Measurements from ENCODE around the gene NLRP5.
"Not testable (repeated sequence)": the region's sequence is repeated elsewhere in the genome, so short reads cannot be mapped to it uniquely, and the experiment has no call there.

The NLRP5 gene

DNA sequence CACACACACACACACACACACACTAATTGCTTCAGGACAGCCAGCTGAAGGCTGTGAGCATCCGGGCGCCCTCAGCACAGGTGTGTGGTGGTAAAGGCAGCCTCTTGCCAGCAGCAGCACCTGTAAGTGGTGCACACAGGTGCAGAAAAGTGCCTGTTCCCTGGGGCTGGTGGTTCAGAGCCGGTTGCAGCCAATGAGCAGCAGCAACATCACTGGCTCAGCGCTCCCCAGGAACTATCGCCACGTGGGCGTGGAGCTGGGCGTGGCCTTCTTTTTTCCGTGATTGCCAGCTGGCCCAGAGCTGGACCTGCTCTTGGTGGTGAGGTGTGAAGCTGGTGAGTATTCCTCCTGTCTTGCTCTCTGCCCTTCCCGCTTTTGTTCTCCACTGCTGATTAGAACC is at the start of gene NLRP5:
Gene NLRP5 (plus strand): TSS at position 289 of the 400 bp plus-strand sequence.
- CTCF ChIA-PET: no interaction called here
- POLR2A ChIA-PET: no interaction called here
- no peak for TF ChIP-seq CTCF (IDR thresholded peaks at IDR 0.05; ENCODE audit: control extremely low read depth, extremely low read depth, low read depth, missing control alignments)
- no peak for DNase-seq (ENCODE audit: extremely low spot score)

DNA sequence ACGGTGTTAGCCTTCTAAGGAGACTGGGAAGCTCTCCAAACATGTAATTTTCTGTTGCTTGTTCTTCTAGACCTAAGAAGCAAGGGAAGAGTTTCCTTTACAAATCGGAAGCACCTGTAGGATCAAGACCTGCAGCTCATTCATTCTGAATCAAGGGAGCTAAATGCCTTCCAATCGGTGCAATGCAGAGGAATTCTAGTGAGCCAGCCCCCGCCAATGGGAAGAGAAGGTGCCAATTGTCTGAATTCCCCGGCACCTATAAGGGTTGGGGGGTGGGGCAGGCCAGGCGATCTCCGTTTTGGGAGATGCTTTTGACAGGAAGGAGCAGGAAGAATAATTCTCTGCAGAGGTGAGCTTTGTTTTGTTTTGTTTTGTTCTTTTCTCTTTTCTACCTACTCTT is 47.4 kb upstream of the NLRP5 start:
- no peak for DNase-seq (ENCODE audit: extremely low spot score)
- no peak for TF ChIP-seq CTCF (IDR thresholded peaks at IDR 0.05; ENCODE audit: control extremely low read depth, extremely low read depth, low read depth, missing control alignments)
- POLR2A ChIA-PET: no interaction called here
- CTCF ChIA-PET: interaction anchor here (0.8 to 1.2 kb wide), 2 partner anchors 10 to 18 kb away, joined by 3 to 4 read pairs; no protein-coding TSS in a partner anchor

DNA sequence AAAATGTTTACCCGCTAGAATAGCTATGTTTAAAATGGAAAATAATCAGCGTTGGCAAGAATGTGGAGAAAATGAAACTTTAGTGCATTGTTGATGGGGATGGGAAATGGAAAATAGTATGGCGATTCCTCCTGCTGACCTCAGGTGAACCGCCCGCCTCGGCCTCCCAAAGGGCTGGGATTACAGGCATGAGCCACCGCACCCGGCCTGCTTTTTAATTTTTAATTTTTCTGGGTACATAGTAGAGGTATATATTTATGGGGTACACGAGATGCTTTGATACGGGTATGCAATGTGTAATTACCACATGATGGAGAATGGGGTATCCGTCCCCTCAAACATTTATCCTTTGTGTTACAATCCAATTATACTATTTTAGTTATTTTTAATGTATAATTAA is 46.3 kb upstream of the NLRP5 start:
- no peak for DNase-seq (ENCODE audit: extremely low spot score)
- CTCF ChIA-PET: interaction anchor here (1.2 kb wide), 1 partner anchor 9 kb away, joined by 4 read pairs; no protein-coding TSS in a partner anchor

GRCh38 chr19:55947532-55947931 is 39.0 kb upstream of the NLRP5 start, which contains the start of gene NLRP8:
TSS of gene NLRP8 (plus strand) at chr19:55947832.
- POLR2A ChIA-PET: no interaction called here
- CTCF ChIA-PET: no interaction called here
- no peak for TF ChIP-seq CTCF (IDR thresholded peaks at IDR 0.05; ENCODE audit: control extremely low read depth, extremely low read depth, low read depth, missing control alignments)

More for the DNA sequence above, 46.3 kb upstream of the NLRP5 start:
- POLR2A ChIA-PET: no interaction called here
- no peak for TF ChIP-seq CTCF (IDR thresholded peaks at IDR 0.05; ENCODE audit: control extremely low read depth, extremely low read depth, low read depth, missing control alignments)

GRCh38 chr19:55950566-55950965 is 36.0 kb upstream of the NLRP5 start:
- DNase-seq (ENCODE audit: extremely low spot score); CTCF ChIA-PET; POLR2A ChIA-PET: not testable (repeated sequence)

More at GRCh38 chr19:55947532-55947931, 39.0 kb upstream of the NLRP5 start, which contains the start of gene NLRP8:
- DNase-seq (ENCODE audit: extremely low spot score): no peak

DNA sequence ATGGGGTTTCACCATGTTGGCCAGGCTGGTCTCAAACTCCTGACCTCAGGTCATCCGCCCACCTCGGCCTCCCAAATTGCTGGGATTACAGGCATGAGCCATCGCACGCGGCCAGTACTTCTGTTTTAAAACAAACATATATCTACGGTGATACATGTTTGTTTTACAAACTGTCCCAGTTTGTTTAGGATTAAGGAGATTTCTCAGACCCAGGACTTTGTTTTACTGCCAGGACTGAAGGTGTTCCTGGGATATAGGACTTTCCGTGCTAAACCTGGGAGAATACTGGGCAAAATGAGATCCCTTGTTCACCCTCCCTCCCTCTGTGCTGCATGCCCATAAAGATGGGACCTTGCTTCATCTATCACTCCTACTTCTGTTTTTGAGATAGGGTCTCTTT is 30.1 kb upstream of the NLRP5 start:
- no peak for DNase-seq (ENCODE audit: extremely low spot score)
- no peak for TF ChIP-seq CTCF (IDR thresholded peaks at IDR 0.05; ENCODE audit: control extremely low read depth, extremely low read depth, low read depth, missing control alignments)
- ChIA-PET CTCF (no interaction called here), POLR2A (no interaction called here)

GRCh38 chr19:55958356-55958755 is 28.2 kb upstream of the NLRP5 start:
- POLR2A ChIA-PET: no interaction called here
- no peak for DNase-seq (ENCODE audit: extremely low spot score)
- TF ChIP-seq CTCF (IDR thresholded peaks at IDR 0.05; ENCODE audit: control extremely low read depth, extremely low read depth, low read depth, missing control alignments): no peak
- CTCF ChIA-PET: no interaction called here
